ENCODE measurements around the gene PIGT.

PIGT gene

DNA sequence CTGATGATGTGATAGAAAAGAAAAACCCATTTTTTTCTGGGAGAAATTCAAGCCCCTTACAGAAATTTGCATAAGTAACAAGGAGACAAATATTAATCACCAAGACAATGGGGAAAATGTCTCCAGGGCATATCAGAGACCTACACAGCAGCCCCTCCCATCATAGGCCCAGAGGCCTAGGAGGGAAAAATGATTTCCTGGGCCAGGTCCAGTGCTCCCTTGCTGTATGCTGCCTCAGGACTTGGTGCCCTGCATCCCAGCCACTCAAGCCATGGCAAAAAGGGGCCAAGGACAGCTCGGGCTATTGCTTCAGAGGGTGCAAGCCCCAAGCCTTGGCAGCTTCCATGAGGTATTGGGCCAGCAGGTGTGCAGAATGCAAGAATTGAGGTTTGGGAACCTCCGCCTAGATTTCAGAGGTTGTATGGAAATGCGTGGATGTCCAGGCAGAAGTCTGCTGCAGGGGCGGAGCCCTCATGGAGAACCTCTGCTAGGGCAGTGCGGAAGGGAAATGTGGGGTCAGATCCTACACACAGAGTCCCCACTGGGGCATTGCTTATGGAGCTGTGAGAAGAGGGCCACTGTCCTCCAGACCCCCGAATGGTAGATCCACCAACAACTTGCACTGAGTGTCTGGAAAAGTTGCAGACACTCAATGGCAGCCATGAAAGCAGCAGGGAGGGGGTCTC lies 15.5 kb upstream of the PIGT start:
- DNase-seq (ENCODE audit: low spot score), result no peak

DNA sequence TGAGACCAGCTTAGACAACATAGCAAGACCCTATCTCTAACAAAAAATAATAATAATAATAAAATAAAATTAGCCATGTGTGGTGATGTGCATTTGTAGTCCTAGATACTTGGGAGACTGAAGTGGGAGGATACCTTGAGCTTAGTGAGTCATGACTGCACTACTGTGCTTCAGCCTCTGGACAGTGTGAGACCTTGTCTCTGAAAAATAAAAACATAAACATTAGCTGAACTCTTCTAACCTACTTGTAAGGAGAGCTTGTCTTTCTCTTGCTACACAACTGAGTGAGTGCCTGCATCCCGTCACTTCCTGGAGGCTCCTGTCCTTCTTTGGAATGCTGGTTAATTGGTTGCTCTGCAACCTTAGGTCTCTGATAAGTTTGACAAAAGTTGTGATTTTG lies 13.0 kb upstream of the PIGT start:
- DNase-seq (ENCODE audit: low spot score), result peak; percentile 26

DNA sequence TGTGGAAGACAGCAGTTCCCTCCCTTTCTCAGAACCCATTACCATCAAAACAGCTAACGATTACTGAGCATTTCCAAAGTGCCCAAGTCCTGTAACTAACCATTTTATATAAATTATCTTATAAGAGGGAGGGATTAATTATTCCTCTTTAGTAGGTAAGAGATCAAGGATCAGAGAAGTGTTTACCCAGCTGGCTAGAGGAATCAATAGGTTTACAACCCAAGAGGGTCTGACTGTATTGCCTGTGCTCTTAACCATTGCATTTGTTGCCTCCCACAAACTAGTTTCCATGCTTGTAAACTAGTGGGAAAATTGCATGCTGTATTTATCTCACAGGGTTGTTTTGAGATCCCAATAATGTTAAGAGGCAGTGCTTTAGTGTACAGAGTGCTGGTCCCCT lies 11.5 kb upstream of the PIGT start:
- no peak for DNase-seq (ENCODE audit: low spot score)

DNA sequence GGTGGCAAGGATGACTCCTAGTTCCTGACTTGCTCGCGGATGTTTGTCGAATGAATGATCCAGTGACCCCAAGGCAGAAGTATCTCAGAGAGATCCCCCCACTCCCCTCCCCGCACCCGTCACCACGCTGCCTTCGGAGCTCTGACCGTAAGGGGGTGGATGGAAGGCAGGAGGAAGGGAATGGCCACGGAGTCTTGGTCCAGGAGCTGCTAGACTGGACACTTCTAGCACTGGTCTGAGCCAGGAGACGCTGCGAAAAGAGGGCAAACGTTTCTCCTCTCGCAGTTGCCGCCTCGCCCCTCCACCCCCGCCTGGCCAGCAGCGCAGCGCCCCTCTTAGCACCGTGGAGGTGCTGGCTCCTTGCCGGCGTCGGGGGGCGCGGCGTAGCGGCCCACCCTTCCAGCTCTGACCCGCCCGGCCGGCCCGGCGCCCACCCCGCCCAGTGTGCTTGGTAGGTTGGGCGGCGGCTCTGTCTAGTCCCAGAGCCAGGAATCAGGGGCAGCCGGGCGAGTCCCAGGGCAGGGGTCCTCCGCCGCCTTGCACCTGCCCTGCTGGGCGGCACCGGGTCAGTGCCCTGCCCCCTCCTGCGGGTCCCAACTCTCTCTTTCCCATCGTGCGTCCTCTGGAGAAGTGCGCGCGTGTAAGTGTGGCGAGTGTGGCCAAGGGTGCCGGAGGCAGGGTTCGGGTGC lies 10.2 kb upstream of the PIGT start:
- DNase-seq (ENCODE audit: low spot score), result peak; percentile 54

DNA sequence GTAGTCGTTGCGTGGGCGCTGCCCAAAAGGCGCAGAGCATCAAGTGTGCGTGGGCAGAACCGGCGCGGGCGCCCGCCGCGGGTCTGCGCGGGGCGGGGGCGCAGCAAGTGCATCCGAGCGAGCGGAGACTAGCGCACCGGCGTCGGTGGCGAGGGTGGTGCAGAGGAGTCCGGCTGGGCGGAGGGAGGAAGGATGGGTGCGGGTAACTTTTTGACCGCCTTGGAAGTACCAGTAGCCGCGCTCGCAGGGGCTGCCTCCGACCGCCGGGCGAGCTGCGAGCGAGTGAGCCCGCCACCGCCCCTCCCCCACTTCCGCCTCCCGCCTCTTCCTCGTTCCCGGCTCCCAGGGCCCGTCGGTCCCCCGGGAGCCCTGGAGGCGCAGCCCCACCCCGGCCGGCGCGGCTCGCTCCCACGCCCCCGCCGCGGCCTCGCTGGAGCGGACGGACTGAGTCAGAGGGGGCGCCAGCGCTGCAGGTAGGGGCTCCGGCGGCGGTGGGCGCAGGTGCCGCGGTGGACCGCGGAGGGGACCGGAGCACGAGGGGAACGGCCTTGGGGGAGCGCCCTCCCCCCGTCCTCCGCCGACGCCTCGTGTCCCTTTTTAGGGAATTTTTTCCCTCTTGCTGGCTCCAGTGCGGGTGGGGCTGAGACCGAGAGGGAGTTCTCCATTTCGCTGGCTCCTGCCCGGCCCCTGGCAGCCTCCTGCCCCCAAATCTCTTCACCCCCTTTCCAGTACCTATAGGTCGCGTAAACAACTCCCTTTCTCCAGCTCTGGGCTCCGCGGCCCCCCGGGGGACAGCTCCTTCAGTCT lies 9.5 kb upstream of the PIGT start:
- DNase-seq (ENCODE audit: low spot score), result peak; percentile 84

DNA sequence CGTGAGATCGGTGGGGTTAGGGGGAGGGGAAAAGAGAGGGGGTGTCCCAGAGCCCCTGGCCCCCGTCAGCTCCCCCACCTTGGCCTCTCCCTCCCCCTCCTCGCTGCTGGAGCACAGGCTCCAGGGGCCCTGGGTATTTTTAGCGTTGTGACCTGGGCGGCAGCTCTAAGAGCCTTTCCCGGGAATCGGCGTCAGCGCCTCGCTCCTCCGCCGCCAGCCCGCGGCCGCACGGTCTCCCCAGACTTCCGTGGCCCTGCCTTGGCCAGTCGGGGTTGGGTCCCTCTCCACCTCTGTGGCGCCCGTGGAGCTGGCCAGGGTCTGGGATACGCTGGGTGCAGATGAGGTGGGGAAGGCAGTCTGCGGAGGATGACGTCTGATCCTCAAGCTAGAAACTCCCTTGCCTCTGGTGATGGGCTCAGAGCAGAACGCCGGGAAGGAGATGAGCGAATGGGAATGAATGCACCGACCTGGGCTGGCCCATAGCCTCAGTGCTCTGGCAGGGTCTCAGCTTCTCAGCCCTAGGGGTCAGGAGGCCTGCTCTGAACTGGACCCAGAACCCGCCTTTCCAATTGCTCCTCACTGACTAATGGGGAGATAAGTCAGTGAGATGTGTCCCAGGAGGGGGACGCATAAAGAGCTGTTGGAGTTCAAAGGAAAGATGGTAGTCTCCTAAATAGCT lies 8.7 kb upstream of the PIGT start:
- DNase-seq (ENCODE audit: low spot score), result peak; percentile 77

DNA sequence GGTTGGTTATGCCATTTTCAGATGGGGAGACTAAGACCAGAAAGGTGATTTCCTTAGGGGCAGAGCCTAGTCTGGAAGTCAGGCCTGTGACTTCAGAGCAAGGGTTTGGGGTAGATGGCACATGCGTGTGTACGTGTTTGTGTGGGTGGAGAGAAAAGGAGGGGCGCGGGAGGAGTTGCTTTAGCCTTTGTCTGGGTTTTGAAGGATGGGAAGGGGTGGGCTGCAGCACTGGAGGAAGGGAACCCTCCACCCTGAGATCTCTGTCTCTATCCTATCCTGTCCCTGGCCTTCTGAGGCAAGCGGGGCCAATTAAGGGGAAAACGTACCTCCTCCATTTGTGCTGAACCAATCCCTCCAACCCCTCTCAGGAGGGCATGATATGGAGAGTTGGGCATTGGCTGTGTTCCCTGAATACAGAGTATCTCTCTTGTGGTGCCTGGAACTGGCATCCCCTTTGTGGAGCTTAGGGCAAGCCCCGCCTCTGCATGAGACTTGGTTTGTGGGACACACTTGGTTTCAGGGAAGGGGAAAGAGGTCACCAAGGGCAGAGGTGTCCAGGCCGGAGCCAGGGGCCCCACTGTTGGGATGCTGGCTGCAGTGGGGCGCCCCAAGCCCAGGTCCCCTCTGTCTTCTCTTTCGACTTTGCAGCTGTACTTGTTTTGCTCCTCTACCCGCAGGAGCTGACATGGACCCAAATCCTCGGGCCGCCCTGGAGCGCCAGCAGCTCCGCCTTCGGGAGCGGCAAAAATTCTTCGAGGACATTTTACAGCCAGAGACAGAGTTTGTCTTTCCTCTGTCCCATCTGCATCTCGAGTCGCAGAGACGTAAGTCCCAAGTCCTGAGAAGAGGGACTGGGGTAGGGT lies 7.9 kb upstream of the PIGT start, which contains the start of gene DBNDD2:
DBNDD2 (plus strand) TSS at position 507 of the 863 bp plus-strand sequence; CDS start at position 686, 179 bp downstream.
- DNase-seq (ENCODE audit: low spot score), result peak; percentile 19

DNA sequence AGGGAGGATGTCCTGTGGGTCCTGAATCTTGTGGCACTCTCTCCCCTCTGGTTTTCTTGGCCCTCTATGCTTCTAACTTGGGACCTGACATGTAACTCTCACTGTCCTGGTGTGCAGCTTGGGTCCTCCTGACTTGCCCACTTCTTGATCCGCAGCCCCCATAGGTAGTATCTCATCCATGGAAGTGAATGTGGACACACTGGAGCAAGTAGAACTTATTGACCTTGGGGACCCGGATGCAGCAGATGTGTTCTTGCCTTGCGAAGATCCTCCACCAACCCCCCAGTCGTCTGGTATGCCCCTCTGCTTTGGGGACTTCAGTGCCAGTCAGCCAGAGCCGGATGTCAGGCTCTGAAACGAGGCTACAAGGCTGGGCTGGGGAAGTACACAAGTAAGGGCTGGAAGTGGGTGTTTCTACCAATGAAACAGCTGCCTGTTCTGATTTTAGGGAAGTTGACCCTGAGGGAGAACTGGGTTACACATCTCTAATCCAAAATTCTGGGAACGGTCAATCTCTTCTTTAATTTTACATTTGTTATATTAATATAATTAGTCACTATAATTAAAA lies 7.2 kb upstream of the PIGT start:
- DNase-seq (ENCODE audit: low spot score), result no peak

DNA sequence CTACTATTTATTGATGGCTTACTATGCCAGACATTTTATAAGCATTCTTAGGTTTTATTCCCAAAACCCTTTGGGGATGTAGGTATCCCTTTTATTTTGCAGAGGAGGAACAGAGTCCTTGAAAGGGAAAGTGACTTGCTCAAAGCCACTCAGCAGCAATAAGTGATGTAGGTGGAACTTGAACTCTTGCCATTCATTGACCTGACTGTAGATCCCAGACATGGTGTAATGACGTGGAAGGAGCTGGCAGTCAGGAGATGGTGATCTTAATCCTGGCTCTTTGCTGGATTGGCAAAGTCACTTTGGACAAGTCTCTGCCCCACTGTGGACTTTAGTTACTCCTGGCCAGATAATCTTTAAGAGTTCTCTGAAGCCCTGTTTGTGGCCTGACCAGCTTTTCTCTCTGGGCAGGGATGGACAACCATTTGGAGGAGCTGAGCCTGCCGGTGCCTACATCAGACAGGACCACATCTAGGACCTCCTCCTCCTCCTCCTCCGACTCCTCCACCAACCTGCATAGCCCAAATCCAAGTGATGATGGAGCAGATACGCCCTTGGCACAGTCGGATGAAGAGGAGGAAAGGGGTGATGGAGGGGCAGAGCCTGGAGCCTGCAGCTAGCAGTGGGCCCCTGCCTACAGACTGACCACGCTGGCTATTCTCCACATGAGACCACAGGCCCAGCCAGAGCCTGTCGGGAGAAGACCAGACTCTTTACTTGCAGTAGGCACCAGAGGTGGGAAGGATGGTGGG lies 6.2 kb upstream of the PIGT start:
- no peak for DNase-seq (ENCODE audit: low spot score)

DNA sequence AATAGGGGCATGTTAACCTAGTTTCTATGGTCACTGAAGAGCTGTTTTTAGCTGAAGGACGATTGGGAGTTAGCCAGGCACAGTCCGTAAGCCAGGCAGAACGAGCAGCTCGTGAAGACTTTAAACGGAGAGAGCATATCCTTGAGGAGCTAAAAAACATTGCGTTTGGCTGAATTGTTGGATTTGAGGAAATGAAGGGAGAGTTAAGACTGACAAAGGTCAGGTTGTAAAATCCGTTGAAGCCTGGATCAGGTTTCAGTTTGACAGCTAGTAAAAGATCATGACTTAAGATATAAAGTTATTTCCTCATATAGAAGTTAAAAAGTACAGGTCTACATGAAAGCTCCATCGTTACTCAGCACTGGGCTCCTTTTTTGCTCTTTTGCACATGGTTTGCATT lies 5.1 kb upstream of the PIGT start:
- no peak for DNase-seq (ENCODE audit: low spot score)

DNA sequence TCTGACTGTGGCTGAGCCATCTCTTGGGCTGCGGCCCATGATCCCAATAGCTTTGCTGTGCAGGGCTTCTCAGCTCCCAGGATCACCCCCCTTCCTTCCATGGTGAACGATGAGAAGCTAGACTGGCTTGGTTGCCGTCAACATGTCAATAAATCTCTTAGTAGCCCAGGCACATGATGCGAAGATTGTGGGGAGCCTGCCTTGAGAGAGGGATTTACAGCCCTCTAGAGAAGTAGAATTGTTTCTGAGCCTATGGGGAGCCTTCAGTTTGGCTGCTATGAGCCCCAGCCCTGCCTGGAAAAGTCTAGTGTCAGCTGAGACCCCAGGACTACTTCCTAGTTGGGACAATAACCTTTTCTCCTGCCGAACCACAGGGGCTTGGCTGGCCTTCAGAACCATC lies 3.3 kb upstream of the PIGT start:
- no peak for DNase-seq (ENCODE audit: low spot score)

DNA sequence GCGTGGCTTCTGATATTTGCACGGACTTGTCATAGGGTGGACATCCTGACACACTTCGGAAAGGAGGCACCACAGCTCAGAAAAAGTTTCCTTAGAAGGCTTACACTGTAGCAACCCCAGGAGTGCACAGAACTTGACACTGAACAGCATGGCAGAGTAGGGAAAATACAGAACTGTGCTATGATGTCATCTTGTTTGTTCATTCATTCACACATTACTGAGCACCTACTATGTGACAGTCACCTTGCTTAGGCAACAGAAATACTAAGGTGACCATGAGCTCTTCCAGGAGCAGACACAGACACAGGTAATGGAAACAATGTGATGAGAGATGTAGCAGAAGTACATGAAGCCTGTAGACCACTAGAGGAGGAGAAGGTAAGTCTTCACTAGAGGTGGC lies 2.5 kb upstream of the PIGT start:
- no peak for DNase-seq (ENCODE audit: low spot score)

DNA sequence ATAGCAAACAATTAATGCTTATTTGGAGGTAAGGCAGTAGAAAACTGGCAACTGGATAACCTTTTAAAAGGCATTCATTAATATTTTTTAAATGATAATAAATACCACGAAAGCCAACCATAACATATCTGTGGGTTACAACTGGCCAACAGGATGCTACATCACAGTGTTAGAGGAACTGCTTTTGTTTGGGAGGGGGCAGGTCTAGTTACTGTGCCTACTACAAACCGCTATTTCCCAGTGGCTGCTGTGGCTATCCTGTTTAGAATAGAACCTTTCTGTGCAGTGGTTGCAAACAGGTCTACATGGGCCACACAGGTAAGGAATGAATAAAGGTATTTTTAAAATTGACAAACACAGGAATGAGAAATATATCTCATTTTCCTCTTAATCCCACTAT lies 976 bp downstream of the PIGT start:
- no peak for DNase-seq (ENCODE audit: low spot score)

DNA sequence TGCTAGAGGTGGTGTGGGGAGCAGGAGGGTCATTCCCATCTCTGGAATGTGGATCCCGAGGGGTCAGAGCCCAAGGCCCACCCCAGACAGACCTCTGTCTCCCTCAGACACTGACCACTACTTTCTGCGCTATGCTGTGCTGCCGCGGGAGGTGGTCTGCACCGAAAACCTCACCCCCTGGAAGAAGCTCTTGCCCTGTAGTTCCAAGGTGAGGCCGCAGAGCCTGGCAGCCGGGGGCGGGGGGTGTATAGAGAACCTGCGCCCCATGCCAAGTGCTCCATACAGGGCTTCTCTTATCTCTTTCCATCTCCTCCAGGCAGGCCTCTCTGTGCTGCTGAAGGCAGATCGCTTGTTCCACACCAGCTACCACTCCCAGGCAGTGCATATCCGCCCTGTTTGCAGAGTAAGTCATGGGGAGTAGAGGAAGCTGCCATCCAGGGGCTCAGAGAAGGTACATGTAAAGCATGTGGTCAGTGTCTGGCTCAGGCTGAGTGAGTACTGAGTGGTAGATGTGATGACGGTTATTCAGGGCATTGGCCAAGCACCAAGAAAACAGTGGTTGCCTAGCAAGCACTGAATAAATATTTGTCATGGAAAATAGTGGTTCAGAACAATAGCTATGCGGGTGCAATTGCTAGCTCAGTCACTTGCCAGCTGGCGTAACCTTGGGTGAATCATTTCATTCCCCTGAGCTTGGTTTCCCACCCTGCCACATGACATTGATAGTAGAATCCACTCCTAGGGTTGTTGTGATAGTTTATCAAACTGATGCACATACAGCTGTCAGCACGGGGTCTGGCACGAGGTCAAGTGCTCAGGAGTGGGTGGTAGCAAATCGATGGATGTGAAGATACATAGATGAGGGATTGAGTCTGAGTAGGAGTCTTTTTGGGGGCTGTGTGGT lies 3.5 kb downstream of the PIGT start:
- peak; percentile 60 for DNase-seq (ENCODE audit: low spot score)

DNA sequence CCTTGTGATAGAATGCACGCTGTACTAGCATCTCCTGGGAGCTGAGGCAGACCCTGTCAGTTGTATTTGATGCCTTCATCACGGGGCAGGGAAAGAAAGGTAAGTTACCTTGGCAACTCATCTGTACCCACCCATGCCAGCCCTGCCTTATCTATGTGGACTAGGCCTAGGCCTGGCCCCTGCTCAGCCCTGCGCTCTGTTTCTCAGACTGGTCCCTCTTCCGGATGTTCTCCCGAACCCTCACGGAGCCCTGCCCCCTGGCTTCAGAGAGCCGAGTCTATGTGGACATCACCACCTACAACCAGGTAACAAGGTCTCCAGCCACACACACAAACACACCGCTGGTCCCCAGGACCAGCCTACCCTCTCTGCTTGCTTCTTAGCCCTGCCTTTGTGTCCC lies 4.2 kb downstream of the PIGT start:
- DNase-seq (ENCODE audit: low spot score), result no peak

DNA sequence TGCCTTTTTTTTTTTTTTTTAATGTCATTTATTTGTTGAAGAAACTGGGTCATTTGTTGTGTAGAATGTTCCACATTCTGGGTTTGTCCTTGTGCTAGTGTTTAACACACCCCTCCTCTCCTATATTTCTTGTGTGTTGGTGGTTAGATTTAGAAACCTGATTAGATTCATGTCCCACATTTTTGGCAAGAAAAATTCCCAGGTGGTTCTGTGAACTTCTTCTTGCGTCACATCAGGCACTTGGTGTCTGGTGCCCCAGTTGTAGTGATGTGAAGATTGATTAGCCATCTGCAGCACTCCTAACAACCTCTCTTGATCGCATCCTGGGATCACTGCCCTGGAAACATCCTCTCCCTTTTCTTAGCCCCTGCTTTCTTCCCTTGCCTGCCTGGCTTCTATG lies 7.8 kb downstream of the PIGT start:
- no peak for DNase-seq (ENCODE audit: low spot score)

DNA sequence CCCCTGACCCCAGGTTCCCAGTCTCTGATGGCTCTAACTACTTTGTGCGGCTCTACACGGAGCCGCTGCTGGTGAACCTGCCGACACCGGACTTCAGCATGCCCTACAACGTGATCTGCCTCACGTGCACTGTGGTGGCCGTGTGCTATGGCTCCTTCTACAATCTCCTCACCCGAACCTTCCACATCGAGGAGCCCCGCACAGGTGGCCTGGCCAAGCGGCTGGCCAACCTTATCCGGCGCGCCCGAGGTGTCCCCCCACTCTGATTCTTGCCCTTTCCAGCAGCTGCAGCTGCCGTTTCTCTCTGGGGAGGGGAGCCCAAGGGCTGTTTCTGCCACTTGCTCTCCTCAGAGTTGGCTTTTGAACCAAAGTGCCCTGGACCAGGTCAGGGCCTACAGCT lies 9.6 kb downstream of the PIGT start:
- DNase-seq (ENCODE audit: low spot score), result no peak

DNA sequence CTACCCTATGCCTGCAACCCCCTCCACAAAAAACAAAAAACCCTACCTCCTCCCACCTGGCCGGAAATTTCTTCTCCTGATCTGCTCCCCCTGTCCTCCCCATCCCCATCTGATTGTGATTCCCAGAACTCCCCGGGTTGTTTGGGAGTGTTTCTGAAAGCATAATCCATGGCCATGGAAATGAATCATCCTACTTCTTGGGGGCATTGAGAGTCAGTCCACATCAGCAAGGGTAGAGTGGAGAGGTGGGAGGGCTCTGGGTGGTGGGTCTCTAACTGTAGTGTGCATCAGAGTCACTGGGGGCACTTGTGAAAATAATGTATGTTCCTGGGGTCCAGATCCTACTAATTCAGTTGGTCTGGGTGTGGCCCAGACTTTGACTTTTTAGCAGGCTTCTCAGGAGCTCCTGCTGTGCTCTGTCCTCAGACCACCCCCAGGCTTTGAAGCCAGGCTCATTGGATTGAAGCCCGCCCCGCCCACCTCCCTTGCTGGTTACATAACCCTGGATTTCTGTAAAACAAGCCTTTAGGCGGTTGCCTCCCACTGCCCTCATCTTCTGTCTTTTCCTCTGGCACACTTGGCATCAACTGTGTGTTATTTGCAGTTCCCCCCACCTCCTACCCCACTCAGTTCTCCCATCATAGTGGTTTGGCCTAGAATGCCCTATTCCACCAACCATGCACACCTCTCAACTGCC lies 10.5 kb downstream of the PIGT start:
- DNase-seq (ENCODE audit: low spot score), result no peak

Data from hepatic stellate cell (primary cell).